Measurements from ENCODE around the gene PPHLN1. TPM values are rescaled to one million over a fixed set of nuclear protein-coding genes. Genes with fewer than 3 reads are reported as not detected.

The PPHLN1 gene
- total and polyA plus RNA-seq, 2 donors (not counting 1 experiment from before 2014, with no cell fraction given): 47.6 to 91.4 TPM

- Histone ChIP-seq H3K79me2 (ENCODE audit: control insufficient read depth, insufficient read depth, low read length) (no peaks in the 10 kb centered on the region), H2AFZ (ENCODE audit: low read length) (no peak overlapping the region), H4K20me1 (ENCODE audit: control insufficient read depth, extremely low read depth, insufficient read depth, low read length) (no peaks in the 10 kb centered on the region), H3K9me3 (ENCODE audit: control insufficient read depth, insufficient read depth, low read depth, low read length) (no peaks in the 10 kb centered on the region), H3K4me3 (replicated peaks in 1 of 4; ENCODE audit: control extremely low read depth in 1 of 4, insufficient read depth in 1 of 4, low read depth in 3 of 4, low read length in 4 of 4) (no peak overlapping the region), H3K9ac (ENCODE audit: insufficient read depth, low read length) (no peak overlapping the region), H3K4me1 (ENCODE audit: control insufficient read depth, extremely low read depth, insufficient read depth, low read length) (no peaks in the 10 kb centered on the region), H3K4me2 (ENCODE audit: extremely low read depth, insufficient read depth, low read length) (no peak overlapping the region), H3K27ac (ENCODE audit: insufficient read depth, low read length) (no peak overlapping the region), H3K27me3 (ENCODE audit: control insufficient read depth, insufficient read depth, low read length) (no peaks in the 10 kb centered on the region), H3K36me3 (ENCODE audit: control insufficient read depth, insufficient read depth, low read length) (peaks cover 2% of the 10 kb centered on the region)
- TF ChIP-seq CTCF (conservative IDR thresholded peaks at IDR 0.05 in 1 of 2, IDR thresholded peaks at IDR 0.05 in 1 of 2; ENCODE audit: low read depth in 1 of 2, low read length in 2 of 2): no peak
- no peak for TF ChIP-seq EZH2 (IDR thresholded peaks at IDR 0.05; ENCODE audit: low read length, missing control alignments)
- DNase-seq (ENCODE audit: low read depth in 2 of 2): no peak
Observed at GRCh38 chr12:42420395-42420794, 94.4 kb downstream of the PPHLN1 start.

- Histone ChIP-seq H3K9ac (ENCODE audit: insufficient read depth, low read length) (no peak overlapping the region), H3K27ac (ENCODE audit: insufficient read depth, low read length) (peak overlapping the region; percentile 18)
Observed at GRCh38 chr12:42421844-42422779, 96.1 kb downstream of the PPHLN1 start.

More at GRCh38 chr12:42421844-42422779, 96.1 kb downstream of the PPHLN1 start:
- Histone ChIP-seq H3K36me3 (ENCODE audit: control insufficient read depth, insufficient read depth, low read length) (peaks cover 2% of the 10 kb centered on the region), H3K4me1 (ENCODE audit: control insufficient read depth, extremely low read depth, insufficient read depth, low read length) (no peaks in the 10 kb centered on the region), H3K9me3 (ENCODE audit: control insufficient read depth, insufficient read depth, low read depth, low read length) (no peaks in the 10 kb centered on the region), H3K4me3 (replicated peaks in 1 of 4; ENCODE audit: control extremely low read depth in 1 of 4, insufficient read depth in 1 of 4, low read depth in 3 of 4, low read length in 4 of 4) (no peak overlapping the region), H3K79me2 (ENCODE audit: control insufficient read depth, insufficient read depth, low read length) (no peaks in the 10 kb centered on the region), H3K27me3 (ENCODE audit: control insufficient read depth, insufficient read depth, low read length) (no peaks in the 10 kb centered on the region), H3K4me2 (ENCODE audit: extremely low read depth, insufficient read depth, low read length) (peak overlapping the region; percentile 62), H2AFZ (ENCODE audit: low read length) (no peak overlapping the region), H4K20me1 (ENCODE audit: control insufficient read depth, extremely low read depth, insufficient read depth, low read length) (no peaks in the 10 kb centered on the region)
- no peak for TF ChIP-seq CTCF (conservative IDR thresholded peaks at IDR 0.05 in 1 of 2, IDR thresholded peaks at IDR 0.05 in 1 of 2; ENCODE audit: low read depth in 1 of 2, low read length in 2 of 2)
- no peak for TF ChIP-seq EZH2 (IDR thresholded peaks at IDR 0.05; ENCODE audit: low read length, missing control alignments)
- peak; percentile 80 to 82 for DNase-seq (ENCODE audit: low read depth in 2 of 2)

Measured in fibroblast of lung (primary cell).